Measurements from ENCODE around the gene ARHGAP4.
A peak's percentile ranks its signal among the peaks of the same experiment; 100 is the strongest.

The ARHGAP4 gene

GRCh38 chrX:153937056-153937455 is 11.0 kb upstream of the ARHGAP4 start:
- no peak for DNase-seq
- Mint-ChIP-seq H3K27me3 (ENCODE audit: low read depth, poor library complexity) (peaks cover 14% of the 10 kb centered on the region), H3K4me3 (peak overlapping the region; percentile 56), H3K27ac (no peak overlapping the region), H3K4me1 (peaks cover 26% of the 10 kb centered on the region), H3K9me3 (peaks cover 47% of the 10 kb centered on the region), H3K36me3 (ENCODE audit: low read depth) (no peaks in the 10 kb centered on the region)
- TF ChIP-seq CTCF (IDR thresholded peaks at IDR 0.05) = no peak

GRCh38 chrX:153935326-153935851 is 9.3 kb upstream of the ARHGAP4 start:
- H3K4me3 Mint-ChIP-seq = peak overlapping the region; percentile 68
- peaks cover 11% of the 10 kb centered on the region for H3K27me3 Mint-ChIP-seq (ENCODE audit: low read depth, poor library complexity)
- no peak overlapping the region for H3K27ac Mint-ChIP-seq
- peaks cover 20% of the 10 kb centered on the region for H3K4me1 Mint-ChIP-seq
- TF ChIP-seq CTCF (IDR thresholded peaks at IDR 0.05) = no peak
- H3K36me3 Mint-ChIP-seq (ENCODE audit: low read depth) = peaks cover 13% of the 10 kb centered on the region
- DNase-seq = no peak
- peaks cover 59% of the 10 kb centered on the region for H3K9me3 Mint-ChIP-seq

GRCh38 chrX:153934762-153935325 is 8.8 kb upstream of the ARHGAP4 start, which contains the start of gene NAA10:
NAA10 (minus strand) TSS chrX:153935037; CDS start chrX:153934904, 133 bp downstream.
- H3K36me3 Mint-ChIP-seq (ENCODE audit: low read depth) = peaks cover 13% of the 10 kb centered on the region

GRCh38 chrX:153934148-153934761 is 8.2 kb upstream of the ARHGAP4 start:
- H3K4me3 Mint-ChIP-seq = peak overlapping the region; percentile 82
- H3K36me3 Mint-ChIP-seq (ENCODE audit: low read depth) = peaks cover 14% of the 10 kb centered on the region
- peaks cover 3% of the 10 kb centered on the region for H3K27me3 Mint-ChIP-seq (ENCODE audit: low read depth, poor library complexity)
- no peak overlapping the region for H3K27ac Mint-ChIP-seq
- DNase-seq = no peak
- TF ChIP-seq CTCF (IDR thresholded peaks at IDR 0.05) = no peak
- H3K4me1 Mint-ChIP-seq = peaks cover 13% of the 10 kb centered on the region
- H3K9me3 Mint-ChIP-seq = peaks cover 56% of the 10 kb centered on the region

More at GRCh38 chrX:153934762-153935325, 8.8 kb upstream of the ARHGAP4 start, which contains the start of gene NAA10:
- Mint-ChIP-seq H3K4me1 (peaks cover 15% of the 10 kb centered on the region), H3K27ac (no peak within 1 kb of the TSS), H3K9me3 (peaks cover 57% of the 10 kb centered on the region), H3K4me3 (peak within 1 kb of the TSS; percentile 82), H3K27me3 (ENCODE audit: low read depth, poor library complexity) (peaks cover 5% of the 10 kb centered on the region)
- TF ChIP-seq CTCF (IDR thresholded peaks at IDR 0.05) = no peak
- peak; percentile 73 for DNase-seq

GRCh38 chrX:153933748-153934147 is 7.7 kb upstream of the ARHGAP4 start:
- H3K4me3 Mint-ChIP-seq = peak overlapping the region; percentile 82
- H3K4me1 Mint-ChIP-seq = peaks cover 18% of the 10 kb centered on the region
- no peak for TF ChIP-seq CTCF (IDR thresholded peaks at IDR 0.05)
- H3K27me3 Mint-ChIP-seq (ENCODE audit: low read depth, poor library complexity) = peaks cover 3% of the 10 kb centered on the region
- no peak overlapping the region for H3K27ac Mint-ChIP-seq
- peaks cover 59% of the 10 kb centered on the region for H3K9me3 Mint-ChIP-seq
- H3K36me3 Mint-ChIP-seq (ENCODE audit: low read depth) = peaks cover 18% of the 10 kb centered on the region
- no peak for DNase-seq

Data from nephron progenitor cell (in vitro differentiated cells).